Activated naive CD4-positive, alpha-beta T cell treated with anti-CD3 and anti-CD28 coated beads, Interleukin-2, amount 10 ng/mL, durations not matched to agents 7 days and 5 days (primary cell): ENCODE results near the gene APOB.

Source experiments
- CTCF ChIA-PET: fragments of 350-600 bp; sonication (Branson Sonifier 250); formaldehyde crosslinking; loops from one replicate; lab custom pipeline; 2021; ENCODE audit warnings: antibody characterized with exemption; lab: Charles Lee
- DNase-seq: peaks from one replicate; pipeline ENCODE4 v3.0.0-alpha.2; 2020
- H3K27ac Mint-ChIP-seq: one replicate; pipeline ENCODE4 v1.8.0; 2021; ENCODE audit warnings: mild to moderate bottlenecking, moderate library complexity, mixed read lengths
- H3K27me3 Mint-ChIP-seq: one replicate; pipeline ENCODE4 v1.8.0; 2021; ENCODE audit warnings: mild to moderate bottlenecking, mixed read lengths
- H3K36me3 Mint-ChIP-seq: one replicate; pipeline ENCODE4 v1.8.0; 2021; ENCODE audit warnings: mixed read lengths
- H3K4me1 Mint-ChIP-seq: one replicate; pipeline ENCODE4 v1.8.0; 2021; ENCODE audit warnings: mixed read lengths
- H3K4me3 Mint-ChIP-seq: one replicate; pipeline ENCODE4 v1.8.0; 2021; ENCODE audit warnings: mild to moderate bottlenecking, moderate library complexity, mixed read lengths
- H3K9me3 Mint-ChIP-seq: one replicate; pipeline ENCODE4 v1.8.0; 2021; ENCODE audit warnings: mixed read lengths

Gene APOB

DNA sequence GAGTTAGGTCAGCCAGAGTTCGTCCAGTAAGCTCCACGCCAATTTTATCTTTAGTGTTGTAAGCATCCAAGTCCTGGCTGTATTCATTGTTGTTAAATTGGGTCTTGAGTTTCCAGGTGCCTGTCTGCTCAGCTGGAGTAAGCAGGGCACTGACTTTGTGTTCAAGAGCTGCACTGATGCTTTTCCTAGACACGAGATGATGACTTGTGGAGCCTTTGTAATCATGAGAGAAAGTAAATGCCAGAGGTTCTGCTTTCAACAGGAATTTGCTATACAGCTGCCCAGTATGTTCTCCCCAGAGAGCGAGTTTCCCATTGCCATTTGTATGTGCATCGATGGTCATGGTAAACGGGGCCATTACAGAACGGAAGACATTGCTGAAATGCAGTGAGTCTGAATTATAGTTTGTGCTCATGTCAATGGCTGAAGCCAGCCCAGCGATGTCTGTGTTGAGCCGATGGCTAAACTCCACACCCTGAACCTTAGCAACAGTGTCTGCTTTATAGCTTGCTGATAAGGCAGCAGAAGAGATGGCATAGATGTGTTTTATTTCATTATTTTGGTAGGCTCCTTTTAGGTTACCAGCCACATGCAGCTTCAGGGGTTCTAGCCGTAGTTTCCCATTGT lies 32.9 kb downstream of the APOB start:
- no peak overlapping the region for H3K27ac Mint-ChIP-seq
- peaks cover 4% of the 10 kb centered on the region for H3K27me3 Mint-ChIP-seq
- DNase-seq = no peak
- H3K36me3 Mint-ChIP-seq = no peaks in the 10 kb centered on the region
- no peak overlapping the region for H3K4me3 Mint-ChIP-seq
- no peaks in the 10 kb centered on the region for H3K9me3 Mint-ChIP-seq
- no peaks in the 10 kb centered on the region for H3K4me1 Mint-ChIP-seq
- CTCF ChIA-PET = no interaction called here

DNA sequence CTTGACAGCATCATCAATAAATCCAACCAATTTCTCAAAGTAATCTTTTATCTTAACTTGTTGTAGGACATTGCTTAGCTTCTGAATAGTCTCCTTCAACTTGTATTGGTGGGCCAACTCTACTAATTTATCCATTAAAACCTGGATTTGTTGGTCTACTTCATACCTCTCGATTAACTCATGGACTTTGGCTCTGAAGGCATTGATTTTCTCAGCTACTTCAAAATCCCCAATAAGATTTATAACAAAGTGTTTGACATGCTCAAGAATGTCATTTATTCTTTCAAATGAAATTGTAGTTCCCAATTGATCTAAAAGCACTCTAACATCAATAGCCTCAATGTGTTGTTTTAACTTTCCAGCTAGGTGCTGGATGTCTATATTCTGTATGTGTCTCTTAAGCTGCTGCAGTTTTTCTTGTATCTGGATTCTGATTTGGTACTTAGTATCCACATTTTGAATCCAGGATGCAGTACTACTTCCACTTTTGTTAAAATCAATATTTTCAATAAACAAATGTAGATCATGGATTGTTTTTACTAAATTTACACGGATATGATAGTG lies 34.1 kb downstream of the APOB start:
- no peaks in the 10 kb centered on the region for H3K9me3 Mint-ChIP-seq
- no peak overlapping the region for H3K4me3 Mint-ChIP-seq
- CTCF ChIA-PET = no interaction called here
- H3K27ac Mint-ChIP-seq = no peak overlapping the region
- no peaks in the 10 kb centered on the region for H3K4me1 Mint-ChIP-seq
- no peaks in the 10 kb centered on the region for H3K36me3 Mint-ChIP-seq
- no peak for DNase-seq
- peaks cover 4% of the 10 kb centered on the region for H3K27me3 Mint-ChIP-seq

DNA sequence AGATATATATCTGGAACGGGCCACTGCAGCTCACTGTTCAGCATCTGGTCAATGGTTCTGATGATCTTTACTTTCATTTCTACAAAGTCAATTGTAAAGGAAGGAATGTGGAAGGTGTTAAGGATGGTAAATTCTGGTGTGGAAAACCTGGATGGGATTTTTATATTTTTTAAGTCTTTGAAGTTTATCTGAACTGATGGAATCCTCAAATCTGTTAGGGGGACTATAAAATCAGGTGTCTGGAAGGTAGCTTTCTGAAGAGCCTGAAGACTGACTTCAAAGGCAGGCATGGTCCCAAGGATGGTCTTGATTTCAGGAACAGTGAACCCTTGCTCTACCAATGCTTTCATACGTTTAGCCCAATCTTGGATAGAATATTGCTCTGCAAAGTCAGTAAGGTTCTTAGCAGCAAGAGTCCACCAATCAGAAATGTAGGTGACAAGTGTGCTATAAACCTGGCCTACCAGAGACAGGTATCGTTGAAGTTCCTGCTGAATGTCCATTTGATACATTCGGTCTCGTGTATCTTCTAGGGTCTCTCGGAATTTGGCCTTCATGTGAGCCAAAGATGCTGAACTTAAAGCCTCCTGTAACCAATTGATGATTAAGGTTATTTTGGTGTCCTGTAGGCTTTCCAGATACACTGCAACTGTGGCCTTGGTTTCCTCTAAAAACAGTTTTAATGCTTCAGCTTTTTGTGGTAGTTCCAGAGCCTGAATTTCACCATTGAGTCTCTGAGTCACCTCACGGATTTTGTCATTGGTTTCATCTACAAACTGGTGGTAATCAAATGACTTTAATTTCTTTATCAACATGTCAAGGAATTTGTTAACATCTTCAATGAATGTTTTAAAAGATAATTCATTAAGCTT lies 34.8 kb downstream of the APOB start:
- Mint-ChIP-seq H3K27ac (no peak overlapping the region), H3K9me3 (no peaks in the 10 kb centered on the region), H3K4me1 (no peaks in the 10 kb centered on the region), H3K4me3 (no peak overlapping the region), H3K36me3 (no peaks in the 10 kb centered on the region), H3K27me3 (peaks cover 4% of the 10 kb centered on the region)
- CTCF ChIA-PET = no interaction called here
- no peak for DNase-seq

DNA sequence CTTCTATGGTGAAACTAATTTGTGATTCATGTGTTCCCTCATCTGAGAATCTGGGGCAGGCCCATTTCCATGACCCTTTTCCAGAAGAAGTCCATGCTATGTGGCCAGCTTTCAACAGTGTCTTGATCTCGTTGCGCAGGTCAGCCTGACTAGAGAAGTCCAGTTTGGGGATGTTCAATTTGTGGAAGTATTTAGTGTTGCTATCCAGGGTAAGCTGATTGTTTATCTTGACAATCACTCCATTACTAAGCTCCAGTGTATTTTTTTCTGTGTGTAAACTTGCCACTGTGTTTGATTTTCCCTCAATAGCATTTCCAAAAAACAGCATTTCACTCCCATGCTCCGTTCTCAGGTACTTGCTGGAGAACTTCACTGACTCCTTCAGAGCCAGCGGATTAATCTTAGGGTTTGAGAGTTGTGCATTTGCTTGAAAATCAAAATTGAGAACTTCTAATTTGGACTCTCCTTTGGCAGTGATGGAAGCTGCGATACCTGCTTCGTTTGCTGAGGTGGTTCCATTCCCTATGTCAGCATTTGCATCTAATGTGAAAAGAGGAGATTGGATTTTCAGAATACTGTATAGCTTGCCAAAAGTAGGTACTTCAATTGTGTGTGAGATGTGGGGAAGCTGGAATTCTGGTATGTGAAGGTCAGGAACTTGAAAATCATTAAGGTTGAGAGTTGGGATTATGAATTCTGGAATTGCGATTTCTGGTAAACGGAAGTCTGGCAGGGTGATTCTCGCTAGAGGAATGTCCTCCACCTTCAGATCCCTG lies 35.7 kb downstream of the APOB start:
- Mint-ChIP-seq H3K4me3 (no peak overlapping the region), H3K9me3 (no peaks in the 10 kb centered on the region), H3K27ac (no peak overlapping the region), H3K36me3 (no peaks in the 10 kb centered on the region), H3K27me3 (no peaks in the 10 kb centered on the region), H3K4me1 (no peaks in the 10 kb centered on the region)
- CTCF ChIA-PET = no interaction called here
- DNase-seq = no peak

DNA sequence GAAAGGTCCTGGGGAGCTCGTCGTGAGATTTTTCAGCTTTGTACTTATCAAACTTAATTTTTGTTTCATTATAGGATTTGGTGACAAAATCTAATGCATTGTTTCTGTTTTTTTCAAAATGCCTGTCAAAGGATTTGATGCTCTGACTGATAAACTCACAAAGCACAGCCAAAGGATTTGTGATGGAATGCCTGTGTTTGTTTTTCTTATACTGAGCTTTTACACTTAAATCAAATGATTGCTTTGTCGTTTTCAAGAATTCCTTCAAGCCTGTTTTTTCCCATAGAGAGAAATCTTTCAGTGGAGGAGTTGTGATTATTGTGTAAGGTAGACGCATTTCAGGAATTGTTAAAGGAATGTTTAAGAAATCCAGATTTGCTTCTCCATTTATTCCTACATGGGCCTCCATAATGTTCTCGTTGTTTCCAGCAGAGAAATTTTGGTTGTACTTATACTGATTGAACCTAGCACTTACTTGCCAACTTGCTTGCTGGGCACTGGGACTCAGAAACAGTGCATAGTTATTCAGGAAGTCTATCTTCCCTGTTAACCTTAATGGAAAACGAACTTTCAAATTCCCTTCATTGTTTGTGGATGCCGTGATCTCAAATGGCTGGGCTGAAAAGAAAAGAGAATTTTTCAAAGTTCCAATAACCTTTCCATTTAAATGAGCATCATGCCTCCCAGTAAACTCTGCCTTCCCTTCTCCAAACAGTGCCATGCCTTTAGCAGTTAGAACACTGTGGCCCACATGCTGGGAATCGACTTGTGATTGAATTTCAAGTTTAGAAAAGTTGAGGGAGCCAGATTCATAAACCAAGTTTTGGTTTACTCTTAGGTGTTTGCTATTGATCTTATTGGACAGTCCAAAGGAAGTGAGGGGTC lies 36.5 kb downstream of the APOB start:
- DNase-seq = no peak
- H3K4me3 Mint-ChIP-seq = no peak overlapping the region
- no peaks in the 10 kb centered on the region for H3K9me3 Mint-ChIP-seq
- H3K36me3 Mint-ChIP-seq = no peaks in the 10 kb centered on the region
- no peak overlapping the region for H3K27ac Mint-ChIP-seq
- no peaks in the 10 kb centered on the region for H3K27me3 Mint-ChIP-seq
- CTCF ChIA-PET = no interaction called here
- H3K4me1 Mint-ChIP-seq = no peaks in the 10 kb centered on the region

DNA sequence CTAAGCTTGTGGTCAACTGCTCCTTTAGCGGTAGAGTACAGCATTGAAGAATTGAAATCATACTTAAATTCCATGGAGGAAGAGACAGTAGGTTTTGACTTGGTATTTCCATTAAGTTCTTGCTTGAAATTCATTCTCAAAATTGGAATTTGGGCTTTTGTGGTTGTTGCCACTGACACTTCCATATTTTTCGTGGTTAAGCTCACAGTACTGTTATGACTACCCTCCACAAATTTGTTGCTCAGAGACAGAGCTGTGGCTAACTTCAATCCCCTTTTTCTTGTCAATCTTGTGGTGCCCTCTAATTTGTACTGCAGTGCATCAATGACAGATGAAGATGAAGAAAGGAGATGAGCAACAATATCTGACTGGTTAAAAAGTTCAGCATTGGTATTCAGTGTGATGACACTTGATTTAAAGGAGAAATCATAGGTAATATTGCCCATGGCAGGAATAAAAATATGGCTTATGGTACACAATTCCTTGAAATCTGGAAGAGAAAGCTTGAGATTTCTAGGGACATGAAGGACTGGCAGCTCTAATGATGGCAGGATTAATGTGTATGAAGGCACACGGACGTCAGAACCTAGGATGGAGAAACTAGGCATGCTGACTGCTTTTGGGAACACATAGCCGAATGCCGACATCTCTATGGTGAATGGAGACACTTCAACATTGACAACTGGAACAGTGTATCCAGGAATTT lies 37.3 kb downstream of the APOB start:
- Mint-ChIP-seq H3K27me3 (no peaks in the 10 kb centered on the region), H3K36me3 (no peaks in the 10 kb centered on the region), H3K27ac (no peak overlapping the region), H3K4me1 (no peaks in the 10 kb centered on the region), H3K4me3 (no peak overlapping the region), H3K9me3 (no peaks in the 10 kb centered on the region)
- no peak for DNase-seq
- CTCF ChIA-PET = interaction anchor here (1.0 kb wide), 1 partner anchor 345 kb away, joined by 3 read pairs; no protein-coding TSS in a partner anchor

DNA sequence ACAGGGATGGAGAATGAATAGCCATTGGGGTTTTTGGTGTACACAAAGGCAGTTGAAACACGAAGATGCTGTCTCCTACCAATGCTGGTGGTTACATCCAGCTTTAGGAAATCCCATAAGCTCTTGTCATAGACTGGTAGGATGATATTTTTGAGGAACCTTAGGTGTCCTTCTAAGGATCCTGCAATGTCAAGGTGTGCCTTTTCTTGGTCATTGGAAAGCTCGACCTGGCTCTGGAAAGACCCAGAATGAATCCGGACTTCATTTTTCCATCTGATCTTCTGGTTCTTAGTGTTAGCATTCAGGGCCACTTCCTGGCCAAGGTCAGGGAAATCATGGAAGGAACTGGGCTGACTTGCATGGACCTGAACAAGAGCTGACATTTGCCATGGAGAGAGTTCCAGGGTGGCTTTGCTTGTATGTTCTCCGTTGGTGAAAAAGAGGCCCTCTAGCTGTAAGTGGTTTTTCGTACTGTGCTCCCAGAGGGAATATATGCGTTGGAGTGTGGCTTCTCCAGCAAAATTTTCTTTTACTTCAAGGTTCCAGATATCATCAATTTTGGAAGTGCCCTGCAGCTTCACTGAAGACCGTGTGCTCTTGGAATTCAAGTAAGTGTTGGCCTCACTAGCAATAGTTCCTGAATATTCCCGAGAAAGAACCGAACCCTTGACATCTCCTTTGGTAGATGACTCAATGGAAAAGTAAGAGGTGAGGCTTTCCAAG lies 38.0 kb downstream of the APOB start:
- Mint-ChIP-seq H3K36me3 (no peaks in the 10 kb centered on the region), H3K27me3 (no peaks in the 10 kb centered on the region), H3K9me3 (no peaks in the 10 kb centered on the region), H3K4me1 (no peaks in the 10 kb centered on the region), H3K27ac (no peak overlapping the region), H3K4me3 (no peak overlapping the region)
- CTCF ChIA-PET = interaction anchor here (1.0 kb wide), 1 partner anchor 344 kb away, joined by 3 read pairs; no protein-coding TSS in a partner anchor
- no peak for DNase-seq

DNA sequence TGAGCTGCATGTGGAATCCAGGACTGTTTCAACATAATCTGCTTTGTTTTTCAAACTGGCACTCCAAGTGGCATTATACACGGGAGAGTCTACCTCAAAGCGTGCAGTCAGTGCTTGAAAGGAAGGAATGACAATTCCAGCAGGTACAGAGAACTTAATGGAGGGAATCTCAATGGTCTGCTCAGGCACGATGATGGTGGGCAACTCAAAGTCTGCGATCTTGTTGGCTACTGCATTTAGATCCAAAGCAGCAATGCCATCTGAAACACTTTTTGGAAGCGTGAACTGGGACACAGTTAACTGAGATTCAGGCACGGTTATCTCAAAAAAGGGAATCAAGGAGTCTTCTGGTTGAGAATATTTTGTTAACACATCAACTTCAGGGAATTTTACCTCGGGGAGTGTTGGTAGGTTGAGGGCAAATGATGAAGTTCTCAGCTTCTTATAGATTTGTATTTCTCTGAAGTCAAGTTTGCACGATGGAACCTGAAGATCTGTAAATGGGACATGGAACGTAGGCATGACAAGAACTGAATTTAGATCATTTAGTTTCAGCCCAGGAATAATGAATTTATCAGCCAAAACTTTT lies 38.7 kb downstream of the APOB start:
- no peaks in the 10 kb centered on the region for H3K36me3 Mint-ChIP-seq
- H3K4me3 Mint-ChIP-seq = no peak overlapping the region
- H3K9me3 Mint-ChIP-seq = no peaks in the 10 kb centered on the region
- H3K27ac Mint-ChIP-seq = no peak overlapping the region
- no peak for DNase-seq
- H3K27me3 Mint-ChIP-seq = no peaks in the 10 kb centered on the region
- H3K4me1 Mint-ChIP-seq = no peaks in the 10 kb centered on the region
- CTCF ChIA-PET = no interaction called here

DNA sequence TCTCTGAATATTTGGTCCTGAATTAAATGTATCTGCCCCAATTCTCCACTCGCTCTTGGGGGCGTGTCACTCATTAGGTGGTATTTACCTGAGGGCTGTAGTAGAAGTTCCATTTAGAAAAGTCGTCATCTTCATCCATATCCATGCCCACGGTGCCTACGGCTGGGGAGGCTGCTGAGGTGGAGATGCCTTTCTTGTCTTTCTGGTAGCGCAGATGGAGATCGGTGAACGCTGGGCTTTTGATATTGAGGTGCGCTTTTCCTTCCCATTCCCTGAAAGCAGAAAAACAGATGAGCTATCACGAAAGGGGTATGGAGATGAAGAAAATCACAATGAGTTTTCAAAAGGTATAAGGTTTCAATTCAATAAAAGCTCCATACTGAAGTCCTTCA lies 39.7 kb downstream of the APOB start:
- H3K4me3 Mint-ChIP-seq = no peak overlapping the region
- CTCF ChIA-PET = no interaction called here
- H3K27ac Mint-ChIP-seq = no peak overlapping the region
- H3K9me3 Mint-ChIP-seq = no peaks in the 10 kb centered on the region
- H3K4me1 Mint-ChIP-seq = no peaks in the 10 kb centered on the region
- H3K27me3 Mint-ChIP-seq = no peaks in the 10 kb centered on the region
- no peaks in the 10 kb centered on the region for H3K36me3 Mint-ChIP-seq
- DNase-seq = no peak

DNA sequence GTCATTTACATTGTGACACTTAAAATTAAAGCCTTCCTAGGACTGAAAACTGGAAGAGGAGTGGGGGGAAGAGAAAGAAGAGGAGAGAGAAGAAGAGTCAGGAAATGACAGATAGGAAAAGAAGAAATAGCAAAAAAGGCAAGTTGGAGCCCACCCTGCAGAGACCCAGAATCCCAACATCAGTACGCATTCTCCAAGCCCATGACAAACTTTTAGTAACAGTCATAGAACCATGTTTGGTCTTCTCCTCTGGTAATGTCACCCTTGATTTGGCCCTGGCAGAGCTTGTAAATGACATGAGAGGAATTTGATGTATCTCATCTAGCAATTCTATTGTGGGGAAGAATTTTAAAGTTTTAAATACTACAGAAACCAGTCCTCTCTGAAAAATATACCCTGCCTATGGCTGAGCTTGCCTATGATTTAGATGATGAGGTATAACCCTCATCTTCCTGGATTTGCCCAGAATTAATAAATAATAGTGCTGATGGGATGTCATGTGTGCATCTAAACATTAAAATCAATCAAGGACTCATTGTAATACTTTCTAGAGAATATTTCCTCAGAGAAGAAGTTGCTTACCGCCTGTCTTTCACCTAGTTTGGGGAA lies 40.2 kb downstream of the APOB start:
- no peak overlapping the region for H3K27ac Mint-ChIP-seq
- DNase-seq = no peak
- no peaks in the 10 kb centered on the region for H3K27me3 Mint-ChIP-seq
- CTCF ChIA-PET = no interaction called here
- no peak overlapping the region for H3K4me3 Mint-ChIP-seq
- H3K9me3 Mint-ChIP-seq = no peaks in the 10 kb centered on the region
- no peaks in the 10 kb centered on the region for H3K4me1 Mint-ChIP-seq
- no peaks in the 10 kb centered on the region for H3K36me3 Mint-ChIP-seq

DNA sequence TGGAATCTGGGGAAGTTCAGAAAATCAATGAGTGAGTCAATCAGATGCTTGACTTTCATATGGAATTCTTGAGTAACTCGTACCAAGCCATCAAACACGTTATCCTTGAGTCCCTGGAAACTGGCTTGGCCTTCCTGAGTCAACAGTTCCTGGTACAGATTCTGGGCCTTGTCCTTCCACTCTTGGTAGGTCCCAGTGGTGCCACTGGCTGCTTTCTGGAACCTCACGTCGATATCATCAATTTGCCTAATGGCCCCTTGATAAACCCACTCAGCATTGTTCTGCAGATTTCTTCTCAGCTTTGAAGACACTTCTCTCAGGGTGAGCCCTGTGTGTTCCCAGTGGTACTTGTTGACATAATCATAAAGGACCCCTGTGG lies 41.1 kb downstream of the APOB start:
- CTCF ChIA-PET = no interaction called here
- H3K36me3 Mint-ChIP-seq = no peaks in the 10 kb centered on the region

More for the DNA sequence above, 41.1 kb downstream of the APOB start:
- no peak for DNase-seq
- H3K4me3 Mint-ChIP-seq = no peak overlapping the region
- H3K27me3 Mint-ChIP-seq = no peaks in the 10 kb centered on the region
- no peaks in the 10 kb centered on the region for H3K9me3 Mint-ChIP-seq
- no peak overlapping the region for H3K27ac Mint-ChIP-seq
- no peaks in the 10 kb centered on the region for H3K4me1 Mint-ChIP-seq
